GM12891 (cell line): ENCODE results near the gene SHISA8.
A peak's percentile ranks its signal among the peaks of the same experiment; 100 is the strongest.

ENCODE experiments used
- DNase-seq: peaks from one replicate; pipeline ENCODE4 v3.0.0; 2011; ENCODE audit warnings: low spot score; ENCODE audit not compliant: insufficient read length
- FAIRE-seq: peaks from 2 replicates; lab custom pipeline; 2011; peaks lifted over from hg19 to GRCh38; lab: Jason Lieb, UNC
- PAX5 ChIP-seq: IDR thresholded peaks from 2 replicates; pipeline ENCODE4 v1.6.1; 2011; ENCODE audit warnings: low read length, moderate library complexity, mild to moderate bottlenecking; ENCODE audit not compliant: insufficient read depth, severe bottlenecking
- POLR2A ChIP-seq: IDR thresholded peaks from 2 replicates; pipeline ENCODE4 v1.6.1; 2011; ENCODE audit warnings: low read depth, low read length, control low read depth
- POLR2AphosphoS5 ChIP-seq: IDR thresholded peaks from 2 replicates; pipeline ENCODE4 v1.6.1; 2011; ENCODE audit warnings: low read depth, low read length, control low read depth
- POU2F2 ChIP-seq: IDR thresholded peaks from 2 replicates; pipeline ENCODE4 v1.6.1; 2011; ENCODE audit warnings: low read depth, mild to moderate bottlenecking, control low read depth, low read length, moderate library complexity
- SPI1 ChIP-seq: IDR thresholded peaks from 2 replicates; pipeline ENCODE4 v1.6.1; 2011; ENCODE audit warnings: low read depth, low read length, control low read depth
- TAF1 ChIP-seq: IDR thresholded peaks from 2 replicates; pipeline ENCODE4 v1.6.1; 2011; ENCODE audit warnings: low read depth, low read length, control low read depth

The SHISA8 gene

GRCh38 chr22:41907436-41908401, 7.2 kb downstream of the SHISA8 start:
- FAIRE-seq (peak; percentile 65), DNase-seq (no peak)
- no peak for TF ChIP-seq PAX5
- TF ChIP-seq POLR2A = no peak
- TF ChIP-seq POLR2AphosphoS5 = peak; percentile 76
- 0 out of 2 replicates have a peak, but pooled peaks have one; percentile 41 for TF ChIP-seq POU2F2
- TF ChIP-seq TAF1 = no peak
- no peak for TF ChIP-seq SPI1

DNA sequence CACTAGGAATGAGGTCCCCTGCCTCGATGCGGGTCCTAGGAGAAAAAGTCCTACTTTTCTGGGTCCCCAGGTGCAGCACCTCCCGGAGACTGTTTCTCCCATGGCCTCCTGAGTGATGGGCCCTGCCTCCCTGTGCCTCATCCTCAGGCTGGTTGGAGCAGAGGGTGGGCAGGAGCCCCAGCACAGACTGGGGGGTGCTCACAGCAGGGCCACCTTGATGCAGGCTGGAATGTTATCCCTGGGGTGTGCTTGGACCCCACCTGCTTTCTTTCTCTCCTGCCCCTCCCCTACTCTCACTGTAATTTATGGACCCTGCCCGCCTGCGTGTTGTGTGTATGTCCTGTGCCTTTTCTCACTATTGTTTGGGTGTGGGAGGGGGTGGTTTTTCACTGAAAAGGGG, 8.1 kb downstream of the SHISA8 start:
- TF ChIP-seq SPI1 = no peak
- no peak for TF ChIP-seq PAX5
- TF ChIP-seq POLR2AphosphoS5 = no peak
- TF ChIP-seq POU2F2 = no peak
- TF ChIP-seq TAF1 = no peak
- no peak for TF ChIP-seq POLR2A
- no peak for FAIRE-seq

DNA sequence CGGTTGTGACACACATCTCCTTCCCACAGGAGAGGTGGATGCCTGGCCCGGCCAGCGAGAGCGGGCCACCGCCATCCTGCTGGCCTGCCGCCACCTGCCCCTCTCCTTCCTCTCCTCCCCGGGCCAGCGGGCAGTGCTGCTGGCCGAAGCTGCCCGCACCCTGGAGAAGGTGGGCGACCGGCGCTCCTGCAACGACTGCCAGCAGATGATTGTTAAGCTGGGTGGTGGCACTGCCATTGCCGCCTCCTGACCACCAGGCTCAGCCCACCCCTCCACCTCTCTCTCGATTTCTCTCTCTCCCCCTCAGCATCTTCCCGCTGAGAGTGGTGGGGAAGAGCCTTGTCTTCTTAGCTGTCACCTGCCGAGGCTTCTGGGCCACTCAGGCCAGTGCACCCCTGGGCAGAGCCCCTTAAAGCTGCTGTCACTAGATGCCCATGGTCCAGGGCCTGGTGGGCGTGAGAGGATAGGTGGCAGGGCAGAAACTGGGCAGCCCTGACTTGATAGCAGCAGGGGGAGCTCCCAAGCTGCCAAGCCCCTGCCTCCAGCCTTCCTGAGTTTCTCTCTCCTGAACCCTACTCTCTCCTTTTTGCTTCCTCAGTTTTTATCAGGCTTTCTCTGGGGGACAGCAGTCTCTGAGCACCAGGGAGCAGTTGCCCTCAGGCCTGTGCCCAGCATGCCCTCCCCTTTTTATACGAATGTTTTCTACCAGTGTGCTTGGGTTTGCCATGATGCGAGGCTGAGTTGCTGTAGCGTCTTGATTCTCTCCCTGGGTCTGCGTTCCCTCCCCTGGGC, 9.3 kb downstream of the SHISA8 start:
- FAIRE-seq (no peak), DNase-seq (no peak)
- no peak for TF ChIP-seq TAF1
- no peak for TF ChIP-seq POLR2A
- TF ChIP-seq SPI1 = no peak
- TF ChIP-seq POLR2AphosphoS5 = no peak; the same call in 1 of the 2 replicates
- no peak for TF ChIP-seq POU2F2
- TF ChIP-seq PAX5 = no peak

More for the DNA sequence above, 8.1 kb downstream of the SHISA8 start:
- DNase-seq = no peak

DNA sequence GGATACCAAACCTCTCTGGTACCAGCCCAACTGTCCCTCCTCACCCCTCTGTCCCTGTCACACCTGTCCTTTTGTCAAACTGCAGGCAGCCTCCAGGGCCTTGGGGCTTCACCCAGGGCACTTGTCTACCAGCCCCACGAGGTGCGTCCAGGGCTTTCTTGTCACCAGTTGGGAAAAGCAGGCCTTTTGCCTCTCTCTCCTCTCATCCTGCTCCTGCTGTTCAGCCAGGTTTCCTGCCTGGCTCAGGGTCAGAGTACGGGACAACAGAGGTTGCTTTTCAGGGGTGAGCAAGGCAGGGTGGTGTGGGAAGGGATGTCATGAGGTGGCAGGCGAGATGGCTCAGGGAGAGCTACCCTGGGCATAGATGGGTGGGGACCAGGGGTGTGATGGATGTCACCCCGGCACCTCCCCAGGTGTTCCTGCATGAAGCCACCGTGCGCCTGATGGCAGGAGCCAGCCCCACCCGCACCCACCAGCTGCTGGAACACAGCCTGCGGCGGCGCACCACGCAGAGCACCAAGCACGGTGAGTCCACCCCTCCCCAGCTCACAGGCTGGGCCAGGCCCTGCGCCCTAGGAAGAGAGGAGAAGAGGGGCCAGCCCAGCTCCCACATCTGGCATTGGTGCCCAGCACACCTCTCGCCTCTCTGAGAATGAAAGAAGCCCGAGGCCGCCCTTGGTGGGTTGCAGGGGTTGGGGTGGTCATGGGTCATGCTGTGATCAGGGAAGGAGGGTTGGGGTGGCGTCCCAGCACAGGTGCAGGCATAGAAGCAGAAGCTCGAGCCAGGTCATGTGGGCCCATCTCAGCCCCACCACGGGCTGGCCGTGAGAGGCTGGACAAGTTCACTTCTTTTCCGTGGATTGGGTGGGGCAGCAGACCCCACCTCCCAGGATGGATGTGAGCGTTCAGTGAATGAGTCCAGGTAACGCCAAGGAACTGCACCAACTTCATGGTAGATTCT, 10.1 kb downstream of the SHISA8 start:
- TF ChIP-seq PAX5 (no peak), SPI1 (no peak), TAF1 (no peak)
- DNase-seq (no peak), FAIRE-seq (no peak)

DNA sequence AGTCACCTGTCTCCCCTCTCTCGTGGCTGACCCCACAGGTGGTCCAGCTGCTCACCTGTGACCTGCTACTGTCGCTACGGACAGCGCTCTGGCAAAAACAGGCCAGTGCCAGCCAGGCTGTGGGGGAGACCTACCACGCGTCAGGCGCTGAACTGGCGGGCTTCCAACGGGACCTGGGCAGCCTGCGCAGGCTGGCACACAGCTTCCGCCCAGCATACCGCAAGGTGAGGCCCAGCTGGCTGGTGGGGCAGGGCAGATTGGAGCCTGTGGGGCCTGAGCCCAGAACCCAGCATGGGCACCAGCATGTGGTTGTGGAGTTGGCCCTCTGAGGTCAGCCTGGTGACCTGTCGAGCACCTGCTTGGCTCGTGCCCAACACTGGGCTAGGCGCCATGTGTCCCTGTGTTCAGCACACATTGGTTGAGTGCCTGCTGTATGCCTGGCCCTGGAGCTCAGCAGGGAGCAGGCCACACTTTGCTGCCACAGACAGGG, 11.9 kb downstream of the SHISA8 start:
- FAIRE-seq = no peak
- TF ChIP-seq POU2F2 (no peak), TAF1 (no peak), POLR2A (no peak), POLR2AphosphoS5 (peak; percentile 38)
- DNase-seq = no peak

GRCh38 chr22:41902016-41902415, 12.9 kb downstream of the SHISA8 start:
- FAIRE-seq = no peak
- no peak for DNase-seq
- TF ChIP-seq POU2F2 (no peak), SPI1 (no peak), TAF1 (no peak), POLR2A (peak; percentile 35; the same call in 1 of the 2 replicates), POLR2AphosphoS5 (0 out of 2 replicates have a peak, but pooled peaks have one; percentile 68), PAX5 (no peak)

DNA sequence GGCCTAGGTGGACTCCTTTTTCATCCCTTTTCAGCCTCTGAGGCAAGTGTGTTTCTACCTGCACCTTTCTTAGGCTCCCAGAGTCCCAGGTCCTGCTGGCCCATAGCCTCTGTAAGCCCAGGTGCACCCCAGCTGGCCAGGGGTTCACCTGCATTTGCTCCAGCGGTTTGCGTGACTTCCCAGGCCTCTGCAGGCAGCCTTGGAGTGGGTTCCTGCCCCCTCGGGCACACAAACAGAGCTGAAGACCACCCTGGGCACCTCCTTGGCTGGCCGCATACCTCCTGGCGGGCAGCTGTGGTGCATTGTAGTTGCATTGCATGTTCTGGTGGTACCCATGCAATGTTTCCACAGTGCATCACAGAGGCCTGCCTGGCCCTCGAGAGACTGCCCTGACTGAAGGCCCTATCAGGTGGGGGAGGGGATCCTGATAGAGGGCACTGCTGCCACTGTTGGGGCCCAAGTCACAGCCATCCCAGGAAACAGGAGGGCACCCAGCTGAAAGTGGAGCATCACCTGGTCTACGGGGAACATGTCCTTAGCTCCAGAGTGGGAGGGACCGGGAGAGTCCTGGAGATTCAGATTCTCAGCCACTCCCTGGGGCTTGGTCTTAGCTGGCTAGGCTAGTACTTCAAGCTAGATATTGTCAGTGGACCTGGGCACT, 14.1 kb downstream of the SHISA8 start:
- FAIRE-seq (no peak), DNase-seq (no peak)
- TF ChIP-seq POLR2AphosphoS5 (no peak; the same call in 1 of the 2 replicates), PAX5 (no peak), POLR2A (no peak), TAF1 (no peak), SPI1 (no peak), POU2F2 (no peak)

DNA sequence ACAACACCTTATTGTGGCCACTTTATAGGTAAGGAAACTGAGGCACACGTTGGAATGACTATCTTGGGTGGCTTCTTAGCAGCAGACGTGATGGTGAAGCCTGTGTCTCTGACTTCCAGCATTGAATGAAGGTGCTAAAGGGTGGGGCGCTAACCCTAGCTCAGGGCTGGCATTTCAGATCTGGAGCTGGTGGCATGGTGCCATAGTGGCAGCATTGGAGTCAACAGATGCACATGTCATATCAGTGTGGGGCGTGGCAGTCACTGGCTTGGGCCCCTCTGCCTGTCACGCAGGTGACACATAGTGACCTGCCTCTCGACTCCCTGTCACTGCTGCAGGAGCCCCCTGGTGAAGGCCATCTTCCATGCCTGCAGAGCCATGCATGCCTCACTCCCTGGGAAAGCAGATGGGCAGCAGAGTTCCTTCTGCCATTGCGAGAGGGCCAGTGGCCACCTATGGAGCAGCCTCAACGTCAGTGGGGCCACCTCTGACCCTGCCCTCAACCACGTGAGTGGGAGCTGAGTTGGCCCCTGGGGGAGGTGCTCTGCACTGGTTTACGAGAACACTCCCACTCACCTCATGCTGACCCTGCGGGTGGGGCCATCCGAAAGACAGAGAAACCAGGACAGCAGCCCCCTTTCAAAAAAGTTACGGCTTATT, 14.8 kb downstream of the SHISA8 start:
- DNase-seq (no peak), FAIRE-seq (no peak)
- TF ChIP-seq SPI1 (no peak), PAX5 (no peak), POU2F2 (no peak), TAF1 (no peak), POLR2AphosphoS5 (peak; percentile 17; the same call in 1 of the 2 replicates), POLR2A (no peak)
